ENCODE results near the gene LRWD1.

- TF ChIP-seq CTCF (conservative IDR thresholded peaks at IDR 0.05; ENCODE audit: low read depth, low read length) (no peak), EZH2 (IDR thresholded peaks at IDR 0.05; ENCODE audit: borderline replicate concordance, low read depth, low read length, poor library complexity, severe bottlenecking) (no peak)
Measured at GRCh38 chr7:102429141-102429899, 35.5 kb upstream of the LRWD1 start.

Measured in A673 (cell line).